SU-DHL-6 (cell line): ENCODE data around the gene IFITM5.

ENCODE experiments used
- H2AFZ ChIP-seq: fragments of 200-600 bp; sonication (generic); 2 replicates; pipeline ENCODE4 v1.6.1; 2014; ENCODE audit warnings: low read depth, mild to moderate bottlenecking, moderate library complexity, mixed read lengths, antibody characterized with exemption, low read length; ENCODE audit not compliant: severe bottlenecking
- H3F3A ChIP-seq: fragments of 200-600 bp; shearing (Covaris generic); 2 replicates; pipeline ENCODE4 v1.6.0; 2016; ENCODE audit warnings: antibody characterized with exemption, mild to moderate bottlenecking; ENCODE audit not compliant: insufficient read depth
- H3K27ac ChIP-seq: fragments of 200-600 bp; sonication (generic); 2 replicates; pipeline ENCODE4 v1.5.1; 2016; ENCODE audit warnings: low read depth, mild to moderate bottlenecking, low read length, moderate library complexity, mixed read lengths
- H3K27me3 ChIP-seq: fragments of 200-600 bp; sonication (generic), shearing (Covaris generic); 2 replicates; pipeline ENCODE4 v1.6.0; 2014; ENCODE audit warnings: mild to moderate bottlenecking, low read length
- H3K36me3 ChIP-seq: fragments of 200-600 bp; sonication (generic); 2 replicates; pipeline ENCODE4 v1.6.1; 2014; ENCODE audit warnings: mild to moderate bottlenecking, low read length, mixed read lengths
- H3K4me2 ChIP-seq: fragments of 300-600, 200-600 bp; shearing (Covaris generic), sonication (generic); 2 replicates; pipeline ENCODE4 v1.6.0; 2014; ENCODE audit warnings: low read length, low read depth, mild to moderate bottlenecking; ENCODE audit not compliant: poor library complexity, severe bottlenecking
- H3K4me3 ChIP-seq: fragments of 200-600 bp; sonication (generic); 2 replicates; pipeline ENCODE4 v1.5.1; 2014; ENCODE audit warnings: antibody characterized with exemption, low read length, mild to moderate bottlenecking, mixed read lengths; ENCODE audit not compliant: insufficient read depth, poor library complexity, severe bottlenecking
- H3K79me2 ChIP-seq: fragments of 200-600 bp; sonication (generic); 2 replicates; pipeline ENCODE4 v1.6.1; 2014; ENCODE audit warnings: mild to moderate bottlenecking, low read length, moderate library complexity; ENCODE audit not compliant: insufficient read depth
- H3K9ac ChIP-seq: fragments of 200-600 bp; sonication (generic); 2 replicates; pipeline ENCODE4 v1.7.0; 2014; ENCODE audit warnings: mild to moderate bottlenecking, low read length
- H3K9me2 ChIP-seq: fragments of 200-600 bp; sonication (generic); replicated peaks from 2 replicates; pipeline ENCODE4 v1.6.1; 2014; ENCODE audit warnings: low read length; ENCODE audit not compliant: insufficient read depth
- H3K9me3 ChIP-seq: fragments of 200-600 bp; sonication (generic); 2 replicates; pipeline ENCODE4 v1.6.1; 2014; ENCODE audit warnings: low read length, mixed read lengths; ENCODE audit not compliant: insufficient read depth
- H4K20me1 ChIP-seq: fragments of 200-600 bp; sonication (generic); 2 replicates; pipeline ENCODE4 v1.6.1; 2014; ENCODE audit warnings: low read depth, mild to moderate bottlenecking, antibody characterized with exemption, low read length, moderate library complexity, mixed read lengths
- CTCF ChIP-seq: fragments of 200-600 bp; sonication (generic); IDR thresholded peaks from one replicate; pipeline ENCODE4 v1.5.1; 2017; ENCODE audit warnings: antibody characterized with exemption, mild to moderate bottlenecking, low read length, moderate library complexity; ENCODE audit not compliant: insufficient read depth, poor library complexity, severe bottlenecking
- EZH2phosphoT487 ChIP-seq: fragments of 200-600 bp; sonication (generic), shearing (Covaris generic); conservative IDR thresholded peaks from 2 replicates; pipeline ENCODE4 v1.6.1; 2018; ENCODE audit warnings: mild to moderate bottlenecking, antibody characterized with exemption, low read length, moderate library complexity, mixed read lengths

IFITM5 gene

GRCh38 chr11:331358-332060, 32.2 kb upstream of the IFITM5 start:
- Histone ChIP-seq H3K36me3 (no peaks in the 10 kb centered on the region), H2AFZ (no peak overlapping the region), H3K4me2 (peak overlapping the region; percentile 30), H3F3A (peaks cover 25% of the 10 kb centered on the region), H4K20me1 (no peaks in the 10 kb centered on the region), H3K27ac (peak overlapping the region; percentile 61), H3K79me2 (no peaks in the 10 kb centered on the region), H3K9me2 (no peaks in the 10 kb centered on the region), H3K27me3 (no peaks in the 10 kb centered on the region), H3K4me3 (no peak overlapping the region), H3K9ac (no peak overlapping the region), H3K9me3 (no peaks in the 10 kb centered on the region)
- TF ChIP-seq EZH2phosphoT487 (no peak), CTCF (no peak)

- peak overlapping the region; percentile 7 for H3K9ac ChIP-seq
- peak overlapping the region; percentile 61 for H3K27ac ChIP-seq
- H3K9me2 ChIP-seq: no peaks in the 10 kb centered on the region
- H3K9me3 ChIP-seq: no peaks in the 10 kb centered on the region
- H4K20me1 ChIP-seq: no peaks in the 10 kb centered on the region
- H3K4me3 ChIP-seq: no peak overlapping the region
- no peak overlapping the region for H2AFZ ChIP-seq
- H3K4me2 ChIP-seq: peak overlapping the region; percentile 30
- H3K27me3 ChIP-seq: no peaks in the 10 kb centered on the region
- TF ChIP-seq EZH2phosphoT487 (no peak), CTCF (no peak)
- peaks cover 25% of the 10 kb centered on the region for H3F3A ChIP-seq
- H3K79me2 ChIP-seq: no peaks in the 10 kb centered on the region
- no peaks in the 10 kb centered on the region for H3K36me3 ChIP-seq
These were observed 31.5 kb upstream of the IFITM5 start for GRCh38 chr11:330694-331357.

GRCh38 chr11:330307-330693, 31.0 kb upstream of the IFITM5 start:
- Histone ChIP-seq H3K27ac (peak overlapping the region; percentile 61), H3K4me3 (no peak overlapping the region), H3F3A (peaks cover 25% of the 10 kb centered on the region), H3K9me2 (no peaks in the 10 kb centered on the region), H3K9me3 (no peaks in the 10 kb centered on the region), H3K4me2 (peak overlapping the region; percentile 30), H2AFZ (no peak overlapping the region), H3K27me3 (no peaks in the 10 kb centered on the region), H3K9ac (peak overlapping the region; percentile 7), H4K20me1 (no peaks in the 10 kb centered on the region), H3K79me2 (no peaks in the 10 kb centered on the region), H3K36me3 (no peaks in the 10 kb centered on the region)
- no peak for TF ChIP-seq EZH2phosphoT487
- TF ChIP-seq CTCF: no peak
